NCI-H128 (cell line): ENCODE results near the gene TNS1.

ENCODE experiments used
- DNase-seq: peaks from one replicate; lab custom pipeline; 2025; ENCODE audit not compliant: unreplicated experiment; lab: John Stamatoyannopoulos, UW

The TNS1 gene

DNA sequence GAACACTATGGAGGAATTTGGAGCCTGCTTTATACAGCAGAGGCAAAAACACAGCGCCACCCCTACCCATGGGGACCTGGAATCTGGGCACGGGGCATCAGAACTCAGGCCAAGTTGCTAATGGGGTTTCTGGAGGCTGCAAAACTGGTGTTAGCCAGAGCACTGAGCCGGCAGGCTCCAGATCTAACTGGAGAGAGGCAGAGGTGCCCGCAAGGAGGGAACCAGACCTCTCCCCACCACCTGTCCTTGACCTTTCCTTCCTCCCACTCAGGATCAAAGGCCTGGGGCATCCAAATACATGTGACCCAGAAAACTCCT is 126.6 kb downstream of the TNS1 start:
- no peak for DNase-seq

DNA sequence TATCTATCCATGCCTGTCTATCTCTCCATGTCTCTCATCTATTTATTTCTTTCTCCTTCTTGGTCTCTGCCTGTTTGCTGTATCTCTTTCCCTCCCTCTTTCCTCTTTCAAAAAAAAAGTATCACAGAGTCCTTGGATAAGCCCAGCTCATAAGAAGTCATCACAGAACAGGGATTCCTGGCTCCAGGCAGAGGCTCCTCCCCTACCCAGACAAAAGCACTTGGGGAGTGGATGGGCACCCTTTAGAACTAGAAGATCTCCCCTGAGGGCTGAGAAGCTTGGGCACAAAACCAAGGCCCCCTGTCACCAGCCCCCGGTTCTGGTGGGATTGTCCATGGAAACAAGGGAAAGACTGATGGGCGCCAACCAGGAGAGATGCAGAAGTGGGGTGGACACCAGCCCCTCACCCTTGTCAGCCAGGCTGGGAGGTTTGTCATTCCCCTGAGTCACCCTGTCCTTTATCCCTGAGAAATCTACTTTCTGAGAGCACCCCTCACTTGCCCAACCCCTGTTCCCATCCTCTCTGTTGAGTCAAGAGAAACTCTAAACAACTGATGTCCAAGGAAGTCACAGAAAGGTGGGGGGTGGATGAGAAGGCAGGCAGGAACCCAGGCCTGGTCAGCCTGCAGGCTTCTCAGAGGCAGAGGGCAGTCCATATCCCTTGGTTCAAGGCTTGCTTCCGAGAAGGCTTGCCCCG is 127.1 kb downstream of the TNS1 start:
- no peak for DNase-seq

DNA sequence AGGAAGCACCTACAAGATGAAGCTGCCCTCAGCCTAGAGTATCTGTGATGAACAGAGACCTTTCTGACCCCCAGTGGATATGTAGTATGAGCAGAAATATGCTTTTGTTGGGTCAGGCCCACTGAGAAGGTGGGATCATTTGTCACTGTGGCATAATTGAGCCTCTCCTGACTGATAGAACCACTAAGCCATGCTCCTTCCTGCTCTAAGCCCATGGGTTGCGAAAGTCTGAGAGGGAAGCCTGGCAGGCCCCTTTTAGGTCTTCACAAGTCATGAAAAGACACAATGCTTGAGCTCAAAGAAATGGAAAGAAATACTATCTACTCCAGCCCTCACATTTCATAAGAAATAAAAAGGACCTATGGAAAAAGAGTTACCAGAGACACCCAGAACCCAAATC is 127.7 kb downstream of the TNS1 start:
- DNase-seq = no peak

DNA sequence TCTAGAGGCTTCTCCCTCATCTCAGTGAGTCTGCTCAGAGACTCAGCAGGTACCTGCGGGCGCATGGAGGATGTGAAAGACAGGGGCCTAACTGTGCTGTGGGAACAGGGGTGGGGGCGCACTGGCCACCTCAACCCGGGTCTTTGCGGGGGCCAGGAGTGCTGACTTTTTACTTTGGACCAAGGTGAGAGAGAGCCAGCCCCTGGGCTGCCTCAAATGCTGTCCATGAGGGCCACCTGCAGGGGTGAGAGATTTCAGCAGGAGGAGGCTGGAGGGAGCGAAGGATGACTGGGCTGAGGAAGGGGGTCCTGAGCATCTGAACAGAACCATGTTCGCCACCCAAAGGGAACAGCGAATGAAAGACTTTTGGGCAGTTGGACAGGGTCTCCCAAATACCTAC is 129.4 kb downstream of the TNS1 start:
- no peak for DNase-seq

DNA sequence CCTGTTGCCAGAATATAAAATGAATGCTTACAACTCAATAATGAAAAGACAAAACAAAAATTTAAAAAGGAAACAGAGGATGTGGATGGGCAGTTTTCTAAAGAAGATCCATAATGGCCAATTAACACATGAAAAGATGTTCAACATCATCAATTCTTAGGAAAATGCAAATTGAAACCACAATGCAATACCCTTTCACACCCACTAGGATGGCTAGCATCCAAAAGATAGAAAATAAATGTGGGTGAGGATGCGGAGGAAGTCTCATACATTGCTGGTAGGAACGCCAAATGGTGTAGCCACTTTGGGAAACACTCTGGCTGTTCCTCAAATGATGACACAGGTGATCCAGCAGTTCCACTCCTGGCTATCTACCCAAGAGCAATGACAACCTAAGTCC is 130.5 kb downstream of the TNS1 start:
- DNase-seq = no peak

DNA sequence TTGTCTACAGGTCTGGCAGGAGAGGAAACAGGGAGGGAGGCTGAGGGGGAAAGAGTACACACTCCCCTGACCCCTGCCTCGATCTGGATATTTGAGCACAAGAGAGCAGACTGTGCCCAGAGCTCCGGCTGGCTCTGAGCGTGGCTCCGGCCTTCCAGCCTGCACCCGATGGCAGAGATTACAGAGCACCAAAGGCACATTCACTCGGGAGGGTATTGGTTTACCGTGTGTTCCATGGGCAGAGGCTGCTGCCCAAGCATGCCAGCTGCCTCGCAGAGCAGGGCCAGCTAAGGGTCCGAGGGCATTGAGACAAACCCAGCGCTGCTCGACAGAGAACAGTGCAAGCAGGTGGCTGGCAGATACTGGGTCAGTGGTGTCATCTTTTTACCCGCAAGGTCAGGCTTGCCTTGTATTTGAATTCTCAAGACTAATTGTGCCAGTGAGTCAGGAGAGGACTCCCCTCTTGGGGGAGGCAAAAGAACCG is 132.2 kb downstream of the TNS1 start:
- DNase-seq = no peak

DNA sequence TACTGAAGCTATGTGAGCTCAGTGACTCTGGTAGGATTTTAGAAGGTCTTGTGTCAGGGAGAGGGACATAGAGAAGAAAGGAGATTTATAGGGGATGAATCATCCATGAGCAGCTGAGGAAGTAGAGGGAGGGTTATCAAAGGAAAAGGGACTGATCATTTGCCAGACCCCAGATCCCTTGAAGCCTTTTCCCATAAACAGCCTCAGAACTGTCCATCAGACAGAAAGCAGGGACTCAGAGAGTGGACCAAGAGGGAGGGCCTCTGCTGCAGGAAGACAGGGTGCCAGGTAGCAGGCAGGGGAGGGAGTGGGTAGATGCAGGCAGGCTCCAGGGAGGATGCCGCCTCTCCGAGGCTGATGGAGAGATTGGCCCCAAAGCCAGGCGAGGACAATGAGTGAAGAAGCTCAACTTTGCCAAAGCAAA is 133.9 kb downstream of the TNS1 start:
- no peak for DNase-seq

DNA sequence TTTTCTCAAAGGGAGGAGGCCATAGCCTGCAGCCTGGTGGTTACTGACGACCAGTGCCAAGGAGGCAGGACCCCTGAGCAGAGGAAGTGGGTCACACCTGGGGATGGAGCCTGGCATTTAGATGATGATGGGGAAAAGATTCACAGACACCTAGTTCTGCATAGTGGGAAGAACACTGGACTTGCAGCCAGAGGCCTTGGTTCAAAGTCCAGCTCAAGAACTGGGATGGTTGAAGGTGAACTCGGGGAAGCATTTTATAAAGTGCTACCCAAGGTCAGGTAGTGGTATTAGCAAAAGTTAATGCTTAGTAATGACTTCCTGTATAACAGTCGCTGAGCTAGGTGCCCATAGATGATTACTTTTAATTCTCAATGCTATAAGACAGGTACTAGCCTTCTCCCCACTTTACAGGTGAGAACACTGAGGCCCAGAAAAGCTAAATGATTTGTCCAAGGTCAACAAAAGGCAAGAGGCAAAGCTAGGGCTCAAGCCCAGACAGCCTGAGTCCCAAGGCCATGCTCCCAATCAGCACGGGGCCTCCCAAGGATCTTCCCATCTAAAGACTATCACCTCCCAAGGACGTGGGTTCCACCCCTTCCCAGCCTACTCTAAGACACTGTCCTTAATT is 134.4 kb downstream of the TNS1 start:
- no peak for DNase-seq

DNA sequence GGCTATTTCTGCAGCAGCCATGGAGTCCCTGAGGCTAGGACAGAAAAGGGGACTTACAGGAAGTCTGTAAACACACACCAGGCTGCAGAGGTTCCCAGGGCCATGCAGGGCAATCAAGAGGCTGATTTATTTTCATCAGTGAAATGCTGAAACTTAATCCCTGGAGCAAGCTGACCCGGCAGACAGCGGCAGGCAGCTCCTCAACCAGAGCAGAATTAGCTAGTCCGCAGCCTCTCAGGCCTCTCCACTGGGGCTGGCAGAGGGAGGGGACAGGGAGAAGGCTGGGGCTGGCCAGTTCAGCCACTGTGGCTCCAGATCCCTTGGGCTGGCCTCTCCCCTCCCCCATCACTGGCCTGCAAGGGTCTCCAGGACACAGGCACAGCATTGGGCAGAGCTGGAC is 136.3 kb downstream of the TNS1 start:
- DNase-seq = no peak

DNA sequence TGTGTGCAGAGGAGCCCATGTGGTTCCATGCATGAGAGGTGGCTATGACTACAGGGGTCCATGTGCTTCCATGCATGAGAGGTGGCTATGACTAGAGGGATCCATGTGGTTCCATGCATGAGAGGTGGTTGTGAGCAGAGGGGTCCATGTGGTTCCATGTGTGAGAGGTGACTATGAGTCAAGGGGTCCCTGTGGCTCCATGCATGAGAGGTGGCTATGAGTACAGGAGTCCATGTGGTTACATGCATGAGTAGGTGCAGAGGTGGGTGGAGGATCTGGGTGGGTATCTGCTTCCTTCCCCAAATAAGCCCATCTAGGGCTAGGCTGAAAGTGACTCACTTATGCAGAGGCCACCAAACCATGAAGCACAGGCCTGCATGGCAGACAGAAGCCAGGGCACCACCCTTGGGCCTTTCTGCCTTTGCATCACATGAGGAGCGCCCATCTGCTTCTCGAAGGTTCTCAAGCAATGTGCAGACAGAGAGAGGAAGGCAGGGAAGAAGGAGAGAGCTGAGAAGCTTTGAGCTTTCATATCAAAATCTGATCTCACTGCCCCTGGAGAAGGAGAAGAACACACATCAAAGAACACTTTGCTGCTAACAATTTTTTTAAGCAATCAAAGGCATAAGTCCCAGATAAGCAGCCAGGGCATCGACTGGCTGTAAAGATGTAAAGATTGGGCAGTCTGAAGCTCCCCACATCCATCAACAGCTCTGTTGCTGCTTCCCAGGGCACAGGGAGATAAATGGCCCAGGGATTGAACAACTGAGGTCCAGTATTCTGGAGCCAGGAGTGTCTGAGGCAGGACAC is 137.6 kb downstream of the TNS1 start:
- DNase-seq = no peak

DNA sequence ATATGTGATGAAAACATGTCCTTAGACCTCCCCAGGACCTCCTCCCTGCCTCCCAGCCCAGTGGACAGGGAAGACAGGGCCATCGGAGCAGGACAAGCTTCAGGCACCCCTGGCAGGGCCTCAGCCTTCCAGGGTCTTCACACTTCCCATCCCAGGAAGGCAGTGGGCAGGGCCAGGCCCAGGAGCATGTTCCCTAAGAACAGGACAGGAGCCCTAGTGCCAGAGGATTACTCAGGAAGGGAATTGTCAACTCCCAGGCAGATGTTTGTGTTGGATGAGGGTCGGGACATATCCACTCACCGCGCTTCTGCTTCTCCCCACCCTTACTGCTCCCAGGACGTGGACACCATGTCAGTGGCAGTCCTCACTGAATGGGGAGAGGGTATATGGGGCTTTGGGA is 138.9 kb downstream of the TNS1 start:
- no peak for DNase-seq

DNA sequence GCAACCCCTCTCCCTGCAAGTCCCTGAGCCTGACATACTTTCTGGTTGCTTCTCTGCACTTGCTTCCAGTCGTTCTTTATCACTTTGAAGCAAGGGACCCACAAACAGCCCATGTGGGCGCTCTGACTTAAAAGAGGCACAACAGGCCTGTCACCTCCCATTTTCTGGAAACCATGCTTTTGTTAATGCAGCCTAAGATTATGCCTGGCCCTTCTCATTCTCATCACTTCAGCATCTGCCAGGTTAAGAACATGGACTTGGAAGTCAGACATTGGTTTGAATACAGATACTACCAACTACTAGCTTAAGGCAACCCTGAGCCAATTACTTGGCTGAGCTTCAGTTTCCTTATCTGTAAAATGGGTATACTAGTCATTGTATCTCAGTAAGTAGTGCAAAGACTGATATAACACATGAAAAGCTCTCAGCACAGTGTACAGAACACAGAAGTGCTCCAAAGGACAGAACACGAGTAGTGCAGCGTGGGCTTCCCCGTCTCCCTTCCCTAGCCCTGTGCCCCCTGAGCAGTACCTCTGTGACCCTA is 141.4 kb downstream of the TNS1 start:
- DNase-seq = no peak

DNA sequence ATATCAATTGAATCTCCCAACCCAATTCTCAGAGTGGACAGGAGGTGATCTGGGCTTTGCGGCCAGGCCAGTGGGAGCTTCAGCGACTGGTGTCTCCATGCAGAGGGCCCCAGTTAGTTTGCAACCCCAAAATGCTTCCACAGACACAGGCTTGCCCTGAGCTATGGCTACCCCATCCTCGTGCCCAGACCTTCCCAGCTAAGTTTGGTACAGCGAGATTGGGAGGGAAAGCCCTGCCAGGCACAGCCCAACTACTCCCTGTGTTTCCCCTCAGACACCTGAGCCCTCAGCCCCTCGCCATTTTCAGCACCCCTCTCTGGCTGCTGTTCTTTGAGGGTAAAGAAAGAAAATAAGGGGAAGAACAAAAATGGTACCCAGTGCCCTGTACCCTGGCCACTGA is 142.9 kb downstream of the TNS1 start:
- DNase-seq = no peak

DNA sequence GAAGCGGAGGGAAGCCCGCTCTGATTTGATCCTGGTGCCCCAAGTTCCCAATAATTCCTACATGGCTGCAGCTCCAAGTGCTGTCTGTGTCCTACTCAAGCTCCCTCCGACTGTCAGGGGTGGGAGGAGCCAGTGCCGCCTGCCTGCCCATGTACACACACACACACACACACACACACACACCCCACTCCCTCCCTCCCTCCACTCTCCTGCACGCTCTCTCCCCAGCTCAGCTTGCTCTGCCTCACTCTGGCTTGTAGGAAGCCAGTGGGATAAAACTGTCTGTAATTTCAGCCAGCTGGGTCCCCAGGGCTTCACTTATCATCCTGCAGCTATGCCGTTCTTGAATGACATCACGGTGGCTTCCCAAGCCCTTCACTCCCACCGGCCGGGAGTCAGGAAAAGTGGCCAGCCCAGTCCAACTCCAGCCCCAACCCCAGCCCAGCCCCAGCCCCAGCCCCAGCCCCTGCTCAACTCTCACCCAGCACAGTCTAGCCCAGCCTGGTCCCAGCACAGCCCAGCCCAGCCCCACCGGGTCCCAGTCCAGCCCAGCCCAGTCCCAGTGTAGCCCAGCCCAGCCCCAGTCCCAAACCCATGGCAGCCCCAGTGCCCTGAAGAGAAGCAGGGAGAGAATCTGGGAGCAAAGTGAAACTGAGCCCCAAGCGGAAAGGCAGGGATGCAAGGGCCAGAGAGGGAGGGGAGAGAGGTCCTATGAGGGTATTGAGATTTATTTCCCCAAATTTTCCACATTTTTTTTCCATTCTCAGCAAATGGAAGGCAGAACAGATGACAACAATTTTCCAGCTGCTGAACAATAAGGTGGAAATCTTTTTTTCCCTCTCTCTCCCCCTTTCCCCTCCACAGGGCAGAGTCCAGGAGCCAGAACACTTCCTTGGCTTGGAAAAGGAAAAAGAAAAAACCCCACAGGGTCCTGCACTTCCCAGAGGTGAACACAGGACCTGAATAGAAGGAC is 144.0 kb downstream of the TNS1 start:
- DNase-seq = no peak

DNA sequence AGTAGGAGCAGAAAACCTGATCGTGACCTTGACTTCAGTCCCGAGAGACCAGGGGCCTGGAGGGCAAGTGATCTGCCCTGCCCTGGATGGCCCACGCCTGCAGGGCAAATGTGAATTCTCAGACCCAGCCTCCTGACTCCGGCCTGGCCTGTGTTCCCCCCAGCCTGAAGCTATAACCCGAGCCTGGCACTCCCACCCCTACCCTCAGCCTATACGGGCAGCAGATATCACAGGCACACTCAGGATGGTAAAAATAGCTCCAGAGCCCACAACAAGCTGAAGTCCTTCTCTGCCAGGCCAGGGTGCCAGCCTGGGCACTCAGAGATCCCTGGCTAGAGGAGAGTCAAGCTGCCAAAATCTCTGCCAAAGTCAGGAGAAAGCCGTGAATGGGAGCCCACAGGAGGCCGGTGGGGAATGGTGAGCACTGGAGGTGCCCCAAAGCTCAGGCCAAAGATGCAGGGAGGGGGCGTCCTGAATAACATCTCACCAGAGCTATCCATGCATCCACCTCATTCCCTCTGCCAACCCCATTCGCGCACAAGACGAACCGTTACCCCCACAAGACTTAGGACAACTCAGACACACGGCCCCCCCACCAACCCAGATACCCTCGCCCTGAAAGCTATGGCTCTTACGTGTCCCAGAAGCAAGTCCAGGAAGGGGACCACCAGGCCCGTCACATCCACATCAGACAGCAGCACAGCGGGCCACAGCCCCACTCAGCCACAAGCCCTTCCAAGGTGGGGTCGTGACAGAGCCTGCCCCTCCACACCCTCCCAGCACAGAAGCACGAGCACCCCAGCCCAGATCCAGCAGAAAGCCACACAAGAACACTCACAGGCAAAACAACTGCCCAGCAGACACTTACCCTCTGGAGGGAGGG is 144.9 kb downstream of the TNS1 start:
- DNase-seq = no peak

DNA sequence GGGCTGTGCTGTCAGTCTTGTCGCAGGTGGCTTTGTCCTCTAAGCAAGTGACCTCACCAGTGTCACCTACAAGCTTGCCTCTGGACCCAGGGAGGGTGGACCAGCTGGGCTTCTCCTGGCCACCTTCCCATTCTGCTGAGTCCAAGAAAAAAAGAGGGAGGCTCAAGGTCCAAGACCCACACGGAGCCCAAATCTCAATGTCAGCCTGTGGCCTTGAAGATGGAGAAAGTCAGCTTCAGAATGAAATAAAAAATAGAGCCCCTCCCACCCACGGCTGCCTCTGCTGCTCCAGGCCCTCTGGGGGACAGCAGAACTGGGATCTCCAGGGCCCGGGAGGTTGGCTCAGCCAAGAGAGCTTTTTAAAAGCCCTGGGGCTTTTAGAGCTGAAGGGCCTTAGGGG is 145.9 kb downstream of the TNS1 start:
- DNase-seq = no peak

DNA sequence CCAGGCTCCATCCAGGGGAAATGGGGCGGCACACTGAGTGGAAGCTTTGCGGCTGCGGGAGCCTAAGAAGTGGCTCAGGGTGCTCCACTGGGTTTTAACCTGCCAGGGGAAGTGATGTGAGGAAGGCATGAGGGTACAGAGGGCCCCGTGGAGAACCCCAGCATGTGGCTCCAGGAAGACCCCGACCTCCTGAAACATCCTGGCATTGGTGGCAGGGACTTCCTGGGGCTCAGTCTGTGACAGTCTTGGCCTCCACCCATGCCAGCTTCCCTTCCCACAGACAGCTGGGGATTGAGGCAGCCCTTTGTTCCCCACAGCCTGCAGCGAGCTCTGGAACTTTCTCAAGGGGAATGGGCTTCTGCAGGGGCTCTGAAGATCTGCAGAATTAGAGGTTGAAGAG is 146.6 kb downstream of the TNS1 start:
- DNase-seq = no peak

DNA sequence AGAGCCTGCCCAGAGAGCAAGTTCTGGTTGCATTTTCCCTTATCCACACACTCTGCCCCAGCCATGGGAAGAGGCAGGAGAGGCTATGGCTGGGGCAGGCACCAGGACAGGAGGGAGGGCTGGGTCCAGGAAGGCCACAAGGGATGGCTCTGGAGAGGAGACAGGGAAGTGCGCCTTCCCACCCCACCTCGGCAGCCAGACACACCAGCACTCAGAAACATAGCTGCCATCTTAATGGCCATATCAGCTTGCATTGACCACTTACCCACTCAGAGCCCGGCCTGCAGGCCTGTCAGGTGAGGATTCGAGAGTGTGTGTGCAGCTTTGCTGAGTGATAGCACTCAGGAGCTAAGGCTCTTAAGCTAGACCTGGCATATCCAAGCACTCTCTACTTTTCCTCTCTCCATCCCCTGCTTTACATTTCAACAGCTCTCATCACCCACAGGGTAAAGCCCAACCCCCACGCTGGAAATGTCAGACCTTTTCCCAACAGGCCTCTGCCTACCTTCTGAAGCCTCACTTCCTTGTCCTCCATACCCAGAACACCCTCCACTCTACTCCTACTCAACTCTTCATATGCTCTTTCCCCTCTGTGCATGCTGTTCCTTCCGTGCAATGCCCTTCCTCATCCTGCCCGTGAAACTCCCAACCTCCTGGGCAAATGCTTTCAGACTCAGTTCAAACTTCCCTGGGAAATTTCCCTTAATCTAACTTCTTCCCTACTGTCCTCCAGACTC is 147.9 kb downstream of the TNS1 start:
- DNase-seq = no peak

DNA sequence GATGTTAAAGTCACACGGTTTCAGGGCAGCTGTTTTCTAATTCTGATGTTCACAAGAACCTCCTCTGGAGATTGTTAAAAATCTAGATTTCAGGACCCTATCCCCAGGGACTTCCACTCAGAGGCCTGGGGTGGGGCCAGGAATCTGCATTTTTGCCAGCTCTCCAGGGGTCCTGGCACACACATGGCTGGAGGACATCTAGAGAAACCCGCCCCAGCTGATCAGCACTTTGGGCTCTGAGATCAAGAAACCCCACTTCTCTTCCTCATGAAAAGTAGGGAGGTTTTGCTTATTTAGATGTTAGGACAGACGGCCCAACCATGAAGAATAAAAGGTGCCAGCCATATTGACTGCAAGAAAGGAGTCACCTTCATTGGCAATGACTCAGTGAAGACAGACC is 148.8 kb downstream of the TNS1 start:
- no peak for DNase-seq
